GM12874 (cell line): Measurements from ENCODE around the gene SLC22A8.

ENCODE experiments used
- TF ChIP-seq, protein P1 (sequence below): IDR thresholded peaks from 2 replicates; pipeline ENCODE4 v1.5.1; 2011; ENCODE audit warnings: low read depth, mild to moderate bottlenecking, control low read depth, low read length, moderate library complexity; ENCODE audit not compliant: insufficient read depth

SLC22A8 gene

DNA sequence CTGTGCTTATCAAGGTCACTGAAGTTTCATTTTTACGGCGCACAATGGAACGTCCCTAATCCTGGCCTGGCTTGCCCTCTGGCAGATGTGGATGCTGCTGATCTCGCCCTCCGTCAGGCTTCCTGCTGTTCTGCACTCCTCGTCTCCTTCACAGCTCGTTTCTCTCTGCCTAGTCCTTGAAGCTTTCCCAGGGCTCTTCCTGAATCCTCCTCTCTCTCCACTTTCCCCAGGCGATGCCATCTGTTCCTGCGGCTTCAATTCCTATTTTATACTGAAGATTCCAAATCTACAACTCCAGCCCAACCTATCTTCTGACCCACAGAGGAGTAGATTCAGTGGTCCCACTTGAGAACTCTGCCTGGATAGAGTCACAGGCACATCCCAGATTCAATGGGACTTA is 14.2 kb downstream of the SLC22A8 start:
- TF ChIP-seq, protein P1, sequence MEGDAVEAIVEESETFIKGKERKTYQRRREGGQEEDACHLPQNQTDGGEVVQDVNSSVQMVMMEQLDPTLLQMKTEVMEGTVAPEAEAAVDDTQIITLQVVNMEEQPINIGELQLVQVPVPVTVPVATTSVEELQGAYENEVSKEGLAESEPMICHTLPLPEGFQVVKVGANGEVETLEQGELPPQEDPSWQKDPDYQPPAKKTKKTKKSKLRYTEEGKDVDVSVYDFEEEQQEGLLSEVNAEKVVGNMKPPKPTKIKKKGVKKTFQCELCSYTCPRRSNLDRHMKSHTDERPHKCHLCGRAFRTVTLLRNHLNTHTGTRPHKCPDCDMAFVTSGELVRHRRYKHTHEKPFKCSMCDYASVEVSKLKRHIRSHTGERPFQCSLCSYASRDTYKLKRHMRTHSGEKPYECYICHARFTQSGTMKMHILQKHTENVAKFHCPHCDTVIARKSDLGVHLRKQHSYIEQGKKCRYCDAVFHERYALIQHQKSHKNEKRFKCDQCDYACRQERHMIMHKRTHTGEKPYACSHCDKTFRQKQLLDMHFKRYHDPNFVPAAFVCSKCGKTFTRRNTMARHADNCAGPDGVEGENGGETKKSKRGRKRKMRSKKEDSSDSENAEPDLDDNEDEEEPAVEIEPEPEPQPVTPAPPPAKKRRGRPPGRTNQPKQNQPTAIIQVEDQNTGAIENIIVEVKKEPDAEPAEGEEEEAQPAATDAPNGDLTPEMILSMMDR, result no peak

GRCh38 chr11:62999649-63000048 is 16.0 kb downstream of the SLC22A8 start:
- TF ChIP-seq, protein P1, result no peak

- TF ChIP-seq, protein P1, result no peak
These were observed 16.5 kb downstream of the SLC22A8 start for GRCh38 chr11:62999156-62999555.

DNA sequence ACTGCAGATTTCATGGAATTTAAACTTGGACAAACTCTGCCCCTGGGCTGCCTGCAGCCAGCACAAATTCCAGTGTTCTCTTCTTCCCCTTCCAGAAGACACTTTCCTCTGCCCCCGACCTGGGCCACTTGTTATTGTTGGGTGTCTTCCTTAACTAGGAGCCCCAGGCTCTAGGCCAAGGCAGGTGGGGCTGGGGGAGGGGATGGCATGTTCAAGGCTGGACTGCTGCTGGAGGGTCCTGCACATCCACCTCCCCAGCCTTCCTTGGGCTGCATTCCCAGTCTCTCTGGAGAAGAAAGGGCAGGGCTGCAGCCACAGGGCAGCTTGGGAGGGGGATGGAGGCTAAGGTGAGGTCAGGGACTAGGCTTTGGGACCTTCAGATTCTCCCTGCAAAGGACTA is 19.4 kb downstream of the SLC22A8 start:
- TF ChIP-seq, protein P1, result no peak

DNA sequence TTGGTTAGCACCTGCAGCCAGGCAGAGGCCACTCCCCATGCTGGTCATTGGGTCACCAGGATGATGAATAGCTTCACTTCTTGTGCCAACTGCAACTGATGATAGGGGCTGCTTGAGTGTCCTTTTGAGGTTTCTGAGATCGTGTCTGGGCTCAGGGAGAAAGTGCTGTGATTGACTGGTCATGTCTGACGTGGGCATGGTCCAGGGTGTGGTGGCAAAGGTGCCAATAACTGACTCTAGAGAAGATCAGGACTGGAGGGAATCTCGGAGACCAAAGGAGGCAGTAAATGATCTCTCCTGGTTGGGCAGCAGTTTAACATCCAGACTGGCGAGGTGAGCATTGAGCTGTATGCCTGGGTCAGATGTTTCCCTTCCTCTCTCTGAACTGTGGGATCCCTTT is 20.9 kb downstream of the SLC22A8 start:
- TF ChIP-seq, protein P1, result no peak

DNA sequence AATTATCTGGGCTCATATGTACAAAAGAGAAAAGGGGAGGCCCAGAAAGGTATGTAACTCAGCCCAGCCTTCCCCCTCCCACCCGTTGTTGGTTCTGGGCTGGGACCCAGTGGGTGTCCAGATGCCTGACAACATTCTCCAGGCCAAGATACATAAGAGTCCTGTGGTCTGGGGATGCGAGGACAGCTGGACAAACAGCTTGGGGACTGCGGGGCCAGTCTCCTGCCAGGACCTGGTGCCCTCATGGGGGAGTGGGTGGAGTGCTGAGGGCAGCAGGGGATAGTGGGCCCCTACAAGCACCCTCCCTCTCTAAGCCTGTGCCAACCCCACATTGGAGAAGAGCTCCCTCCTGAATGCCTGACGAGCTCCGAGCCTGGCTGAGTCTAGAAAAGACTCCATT is 27.4 kb downstream of the SLC22A8 start:
- TF ChIP-seq, protein P1, result no peak

GRCh38 chr11:62985041-62985750 is 30.4 kb downstream of the SLC22A8 start:
- TF ChIP-seq, protein P1, result no peak
